GM12878 (cell line): ENCODE measurements around the gene ADGRV1. TPM values are rescaled to one million over a fixed set of nuclear protein-coding genes. Genes with fewer than 3 reads are reported as not detected.

Experiments used
- ATAC-seq: fragments of 200-7000 bp; cut with Tn5 transposase; 3 replicates; pipeline ENCODE4 v1.9.1; 2020; ENCODE audit warnings: mild to moderate bottlenecking, moderate library complexity
- BruUV-seq: library from RNA; stranded (reverse); fragments of 400-500 nt; replicated peaks from 2 replicates; lab custom pipeline; 2021; lab: Mats Ljungman, UMichigan
- CTCF ChIA-PET: fragments of 300-600 bp; sonication (Branson Sonifier 250); formaldehyde crosslinking; extraction: SDS; loops from one replicate; lab custom pipeline; 2021; ENCODE audit warnings: inconsistent platforms; lab: Yijun Ruan, JAX
- POLR2A ChIA-PET: fragments of 350-600 bp; formaldehyde crosslinking; extraction: SDS; loops from one replicate; lab custom pipeline; 2021; ENCODE audit warnings: inconsistent platforms; lab: Charles Lee
- RAD21 ChIA-PET: fragments of 300-600 bp; sonication (Branson Sonifier 250); formaldehyde crosslinking; loops from one replicate; lab custom pipeline; 2023; ENCODE audit warnings: antibody characterized with exemption; ENCODE audit not compliant: unreplicated experiment; lab: Charles Lee
- SMC1A ChIA-PET: fragments of 300-600 bp; sonication (Branson Sonifier 250); formaldehyde crosslinking; loops from one replicate; lab custom pipeline; 2023; ENCODE audit not compliant: unreplicated experiment, uncharacterized antibody; lab: Charles Lee
- DNase-seq: peaks from one replicate; pipeline ENCODE4 v3.0.0-alpha.2; 2011; ENCODE audit warnings: low read depth, low spot score
- FAIRE-seq: peaks from 3 replicates; lab custom pipeline; 2011; peaks lifted over from hg19 to GRCh38; lab: Jason Lieb, UNC
- H2AFZ ChIP-seq: 2 replicates; pipeline ENCODE4 v1.6.0; 2011; ENCODE audit warnings: low read depth, low read length, control low read depth; ENCODE audit not compliant: control insufficient read depth
- H3K27ac ChIP-seq: 2 replicates; pipeline ENCODE4 v1.5.1; 2011; ENCODE audit warnings: control low read depth; ENCODE audit not compliant: control insufficient read depth, insufficient read depth
- H3K27me3 ChIP-seq, 2 experiments: replicated peaks in 1 of 2; 2 replicates each; pipeline versions ENCODE4 v1.6.0 to v1.6.1; 2011; ENCODE audit warnings: low read length in 1 of 2; ENCODE audit not compliant: control insufficient read depth in 2 of 2, insufficient read depth in 2 of 2
- H3K36me3 ChIP-seq, 2 experiments: 2 replicates each; pipeline ENCODE4 v1.5.1; 2011; ENCODE audit warnings: low read length in 1 of 2; ENCODE audit not compliant: control insufficient read depth in 2 of 2, insufficient read depth in 2 of 2
- H3K4me1 ChIP-seq: 2 replicates; pipeline ENCODE4 v1.6.1; 2011; ENCODE audit warnings: mild to moderate bottlenecking, low read length, moderate library complexity, mixed read lengths; ENCODE audit not compliant: control insufficient read depth, insufficient read depth
- H3K4me2 ChIP-seq: 2 replicates; pipeline ENCODE4 v1.6.0; 2011; ENCODE audit warnings: control low read depth; ENCODE audit not compliant: control insufficient read depth, insufficient read depth
- H3K4me3 ChIP-seq: fragments of 200-600 bp; sonication (generic); 2 replicates; pipeline ENCODE4 v1.5.1; 2016
- H3K79me2 ChIP-seq: 2 replicates; pipeline ENCODE4 v1.6.0; 2011; ENCODE audit warnings: low read length; ENCODE audit not compliant: control insufficient read depth, insufficient read depth
- H3K9ac ChIP-seq: 2 replicates; pipeline ENCODE4 v1.8.0; 2011; ENCODE audit warnings: low read length, control low read depth, mixed read lengths; ENCODE audit not compliant: control insufficient read depth, insufficient read depth
- H3K9me3 ChIP-seq: replicated peaks from 3 replicates; pipeline ENCODE4 v1.5.1; 2011; ENCODE audit warnings: mild to moderate bottlenecking, low read length; ENCODE audit not compliant: control insufficient read depth, insufficient read depth
- H4K20me1 ChIP-seq: 2 replicates; pipeline ENCODE4 v1.6.0; 2011; ENCODE audit not compliant: control insufficient read depth, insufficient read depth
- EED ChIP-seq: sonication (generic); IDR thresholded peaks from 2 replicates; pipeline ENCODE4 v1.6.1; 2016; ENCODE audit warnings: antibody characterized with exemption, low read depth
- GABPA ChIP-seq: IDR thresholded peaks from 2 replicates; pipeline ENCODE4 v1.6.1; 2014; ENCODE audit warnings: antibody characterized with exemption, low read depth, mild to moderate bottlenecking, inconsistent platforms
- IKZF1 ChIP-seq: fragments of 450-650 bp; conservative IDR thresholded peaks from 2 replicates; pipeline ENCODE4 v1.6.1; 2017; ENCODE audit warnings: antibody characterized with exemption, mild to moderate bottlenecking
- IKZF2 ChIP-seq, 2 experiments: fragments of 450-650 bp; IDR thresholded peaks; 2 replicates each; pipeline ENCODE4 v1.6.1; 2017; ENCODE audit warnings: mild to moderate bottlenecking in 2 of 2, moderate library complexity in 2 of 2
- NBN ChIP-seq: fragments of 450-650 bp; IDR thresholded peaks from 2 replicates; pipeline ENCODE4 v1.6.1; 2016
- NFYA ChIP-seq: IDR thresholded peaks from 2 replicates; pipeline ENCODE4 v1.6.1; 2011; ENCODE audit warnings: low read depth, mild to moderate bottlenecking, low read length, improper control_type of control experiment, borderline replicate concordance
- NRF1 ChIP-seq: conservative IDR thresholded peaks from 2 replicates; pipeline ENCODE4 v1.6.1; 2011; ENCODE audit warnings: mild to moderate bottlenecking, low read depth, low read length, improper control_type of control experiment
- RAD21 ChIP-seq: IDR thresholded peaks from 2 replicates; pipeline ENCODE4 v1.6.1; 2011; ENCODE audit warnings: mild to moderate bottlenecking, low read depth, low read length, moderate library complexity; ENCODE audit not compliant: insufficient read depth
- RB1 ChIP-seq: fragments of 450-650 bp; formaldehyde crosslinking; IDR thresholded peaks from 2 replicates; pipeline ENCODE4 v1.6.1; 2017; ENCODE audit warnings: mild to moderate bottlenecking, borderline replicate concordance
- RBBP5 ChIP-seq: fragments of 200-600 bp; sonication (generic); conservative IDR thresholded peaks from 2 replicates; pipeline ENCODE4 v1.6.1; 2016
- SMC3 ChIP-seq: IDR thresholded peaks from 2 replicates; pipeline ENCODE4 v1.6.1; 2011; ENCODE audit warnings: low read length, improper control_type of control experiment, borderline replicate concordance
- TARDBP ChIP-seq: IDR thresholded peaks from 2 replicates; pipeline ENCODE4 v1.6.1; 2016; ENCODE audit warnings: borderline replicate concordance
- TBL1XR1 ChIP-seq: IDR thresholded peaks from 2 replicates; pipeline ENCODE4 v1.6.1; 2012; ENCODE audit warnings: low read depth, low read length, improper control_type of control experiment
- ZNF207 ChIP-seq: fragments of 450-650 bp; IDR thresholded peaks from 2 replicates; pipeline ENCODE4 v1.6.1; 2014; ENCODE audit warnings: antibody characterized with exemption, mild to moderate bottlenecking, borderline replicate concordance
- ZNF24 ChIP-seq: fragments of 450-650 bp; IDR thresholded peaks from 2 replicates; pipeline ENCODE4 v1.6.1; 2017; ENCODE audit warnings: antibody characterized with exemption, mild to moderate bottlenecking
- WGBS: methylation state at CpG from one replicate; pipeline ENCODE4 v1.1.6; 2016; ENCODE audit warnings: low lambda C conversion rate; ENCODE audit not compliant: insufficient replicate concordance, insufficient coverage; ENCODE audit errors: missing lambda C conversion rate; 5-methylcytosine and 5-hydroxymethylcytosine counted together
- in situ Hi-C: fragments of 300-500 bp; cut with MboI; formaldehyde crosslinking; loops from 9 replicates; pipeline ENCODE4 v1.14.3; 2018; ENCODE audit warnings: mixed read lengths
- intact Hi-C: fragments of 100-400 bp; cut with micrococcal nuclease; formaldehyde crosslinking; loops from one replicate; pipeline ENCODE4 v1.14.2; 2022; ENCODE audit not compliant: unreplicated experiment
- polyA plus RNA-seq, 11 experiments: library from polyadenylated mRNA; depleted of rRNA in 4 of 11; unstranded in 6 of 11; stranded (reverse) in 5 of 11; fragments of >200 nt; fragmentation: Nextera tagmentation in 4 of 11; fragmentation: Illumina TruSeq in 1 of 11; extraction: Ambion mirVana in 4 of 11; extraction: Trizol in 1 of 11; gene quantifications; 1 replicate in 1 of 11; 2 replicates in 10 of 11; pipeline versions ENCODE4 v1.2.1 to v1.2.3, GENCODE V29; 2011 to 2016; ENCODE audit warnings: inconsistent platforms in 2 of 11, missing spikeins in 2 of 11, low read depth in 1 of 11
- total RNA-seq, 4 experiments: library from RNA; depleted of rRNA in 3 of 4; stranded (reverse); fragments of >200 nt in 3 of 4; fragmentation: Illumina TruSeq in 1 of 4; extraction: Trizol in 1 of 4; gene quantifications; 2 replicates each; pipeline versions ENCODE4 v1.2.1 to v1.2.3, GENCODE V29; 2013 to 2021
- TF ChIP-seq, protein P1 (sequence below): fragments of 150-350 bp; IDR thresholded peaks from 2 replicates; pipeline ENCODE4 v1.6.1; 2016; ENCODE audit warnings: low read depth, low read length

ADGRV1 gene
- total and polyA plus RNA-seq, 10 of the 15 experiments (the other 5 are each of a cell fraction or from before 2014, with no cell fraction given), result 0.04 to 8.1 (median 0.16) TPM; not detected in 1

DNA sequence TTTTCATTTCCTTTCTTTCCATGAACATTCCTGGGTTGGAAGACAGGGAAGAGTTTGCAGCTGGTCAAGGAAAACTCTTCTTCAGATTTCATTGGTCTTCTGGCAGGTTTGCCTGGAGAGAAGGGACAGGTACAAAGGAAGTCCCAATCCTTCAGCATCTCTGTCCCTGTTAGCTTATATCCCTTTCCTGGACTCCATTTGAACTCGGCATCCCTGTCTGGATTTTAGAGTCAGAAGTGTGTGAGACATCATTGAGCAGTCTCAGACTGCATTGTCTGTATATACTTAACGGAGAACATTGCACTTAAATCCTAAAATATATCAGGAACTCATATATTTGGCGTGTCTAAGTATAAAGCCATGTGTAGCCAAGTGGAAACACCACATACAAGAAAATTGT, 54.9 kb downstream of the ADGRV1 start:
- intact Hi-C loops (no loop called here), in situ Hi-C loops (no loop called here)
- ChIA-PET SMC1A (interaction anchor here (0.7 to 5.5 kb wide), 4 partner anchors 10 to 42 kb away, joined by 3 to 31 read pairs (median 12); no protein-coding TSS in a partner anchor), RAD21 (interaction anchor here (1.0 kb wide), 1 partner anchor 27 kb away, joined by 3 read pairs; no protein-coding TSS in a partner anchor), POLR2A (no interaction called here), CTCF (no interaction called here)
- H3K79me2 ChIP-seq, result no peaks in the 10 kb centered on the region
- WGBS, result 52% methylated on average over 3 of the region's 3 CpGs
- BruUV-seq, result no TSS peak
- H3K4me2 ChIP-seq, result peak overlapping the region; percentile 93
- no peaks in the 10 kb centered on the region for H4K20me1 ChIP-seq
- peak overlapping the region; percentile 88 for H3K27ac ChIP-seq
- no peaks in the 10 kb centered on the region for H3K9me3 ChIP-seq
- H3K27me3 ChIP-seq, result no peaks in the 10 kb centered on the region
- H3K4me1 ChIP-seq, result peaks cover 16% of the 10 kb centered on the region
- DNase-seq (no peak), ATAC-seq (peak; percentile 28), FAIRE-seq (no peak)
- H2AFZ ChIP-seq, result peak overlapping the region; percentile 85
- H3K9ac ChIP-seq, result peak overlapping the region; percentile 69
- peak overlapping the region; percentile 33 for H3K4me3 ChIP-seq
- TF ChIP-seq ZNF24 (no peak), NFYA (no peak), IKZF2 (IDR thresholded peaks at IDR 0.05) (peak in 1 of 2 experiments; percentile 33; a peak in 1 of 4 replicates), SMC3 (no peak), IKZF1 (0 out of 2 replicates have a peak, but pooled peaks have one; percentile 21), EED (peak; percentile 44; the same call in 1 of the 2 replicates), NBN (no peak)
- no peaks in the 10 kb centered on the region for H3K36me3 ChIP-seq

DNA sequence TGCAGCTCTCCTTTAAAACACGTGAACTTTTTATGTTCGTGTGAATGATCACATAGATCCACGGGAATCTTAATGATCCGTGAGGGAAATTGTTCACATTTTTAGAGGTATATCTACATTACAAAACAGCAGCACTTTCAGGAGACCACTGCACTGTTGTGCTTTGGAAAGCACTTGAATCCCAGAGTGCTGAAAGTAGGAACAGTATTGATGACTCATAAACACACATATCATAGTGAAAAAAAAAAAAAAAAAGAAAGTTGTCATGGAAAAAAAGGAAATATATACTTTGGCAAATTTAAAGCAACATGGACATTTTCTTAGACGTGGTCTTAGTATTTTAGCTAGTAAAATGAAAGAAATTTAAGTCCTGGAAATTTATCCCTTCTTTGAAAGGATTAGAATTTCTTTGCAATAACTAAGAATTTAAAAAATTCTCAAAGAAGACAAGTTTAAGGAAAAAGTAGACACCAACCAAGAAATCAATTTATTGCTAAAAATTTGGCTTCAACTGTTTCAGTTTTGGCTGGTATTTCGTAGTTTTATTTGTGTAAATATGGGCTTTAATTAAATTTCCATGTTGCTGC, 55.4 kb downstream of the ADGRV1 start:
- ATAC-seq (no peak), FAIRE-seq (no peak), DNase-seq (no peak)
- no peaks in the 10 kb centered on the region for H3K9me3 ChIP-seq
- no peaks in the 10 kb centered on the region for H4K20me1 ChIP-seq
- H3K36me3 ChIP-seq, result no peaks in the 10 kb centered on the region
- no TSS peak for BruUV-seq
- POLR2A ChIA-PET, result no interaction called here
- RAD21 ChIA-PET, result interaction anchor here (1.0 to 1.5 kb wide), 2 partner anchors 9 to 26 kb away, joined by 3 to 10 read pairs; no protein-coding TSS in a partner anchor
- no peak overlapping the region for H3K4me3 ChIP-seq
- no peak overlapping the region for H3K4me2 ChIP-seq
- no peak overlapping the region for H3K9ac ChIP-seq
- SMC1A ChIA-PET, result interaction anchor here (0.6 to 5.5 kb wide), 8 partner anchors 10 to 1505 kb away, joined by 3 to 31 read pairs (median 4); no protein-coding TSS in a partner anchor
- in situ Hi-C loops, result no loop called here
- H3K79me2 ChIP-seq, result no peaks in the 10 kb centered on the region
- intact Hi-C loops, result no loop called here
- H3K27me3 ChIP-seq, result no peaks in the 10 kb centered on the region
- peak overlapping the region; percentile 85 for H2AFZ ChIP-seq
- 65% methylated on average over 6 of the region's 6 CpGs for WGBS
- peak overlapping the region; percentile 88; the same call in 1 of the 2 replicates for H3K27ac ChIP-seq
- CTCF ChIA-PET, result interaction anchor here (0.6 to 1.7 kb wide), 2 partner anchors 11 to 41 kb away, joined by 4 to 6 read pairs; no protein-coding TSS in a partner anchor
- peaks cover 16% of the 10 kb centered on the region for H3K4me1 ChIP-seq
- TF ChIP-seq NRF1 (no peak), ZNF207 (no peak), RBBP5 (no peak), TARDBP (no peak), TBL1XR1 (no peak), GABPA (no peak), RAD21 (no peak), RB1 (no peak)
- TF ChIP-seq, protein P1, sequence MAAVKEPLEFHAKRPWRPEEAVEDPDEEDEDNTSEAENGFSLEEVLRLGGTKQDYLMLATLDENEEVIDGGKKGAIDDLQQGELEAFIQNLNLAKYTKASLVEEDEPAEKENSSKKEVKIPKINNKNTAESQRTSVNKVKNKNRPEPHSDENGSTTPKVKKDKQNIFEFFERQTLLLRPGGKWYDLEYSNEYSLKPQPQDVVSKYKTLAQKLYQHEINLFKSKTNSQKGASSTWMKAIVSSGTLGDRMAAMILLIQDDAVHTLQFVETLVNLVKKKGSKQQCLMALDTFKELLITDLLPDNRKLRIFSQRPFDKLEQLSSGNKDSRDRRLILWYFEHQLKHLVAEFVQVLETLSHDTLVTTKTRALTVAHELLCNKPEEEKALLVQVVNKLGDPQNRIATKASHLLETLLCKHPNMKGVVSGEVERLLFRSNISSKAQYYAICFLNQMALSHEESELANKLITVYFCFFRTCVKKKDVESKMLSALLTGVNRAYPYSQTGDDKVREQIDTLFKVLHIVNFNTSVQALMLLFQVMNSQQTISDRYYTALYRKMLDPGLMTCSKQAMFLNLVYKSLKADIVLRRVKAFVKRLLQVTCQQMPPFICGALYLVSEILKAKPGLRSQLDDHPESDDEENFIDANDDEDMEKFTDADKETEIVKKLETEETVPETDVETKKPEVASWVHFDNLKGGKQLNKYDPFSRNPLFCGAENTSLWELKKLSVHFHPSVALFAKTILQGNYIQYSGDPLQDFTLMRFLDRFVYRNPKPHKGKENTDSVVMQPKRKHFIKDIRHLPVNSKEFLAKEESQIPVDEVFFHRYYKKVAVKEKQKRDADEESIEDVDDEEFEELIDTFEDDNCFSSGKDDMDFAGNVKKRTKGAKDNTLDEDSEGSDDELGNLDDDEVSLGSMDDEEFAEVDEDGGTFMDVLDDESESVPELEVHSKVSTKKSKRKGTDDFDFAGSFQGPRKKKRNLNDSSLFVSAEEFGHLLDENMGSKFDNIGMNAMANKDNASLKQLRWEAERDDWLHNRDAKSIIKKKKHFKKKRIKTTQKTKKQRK, result no peak
